ENCODE data around the gene CDKAL1.

Gene CDKAL1

GRCh38 chr6:21103626-21104224 is 569.5 kb downstream of the CDKAL1 start:
- no peaks in the 10 kb centered on the region for H3K79me2 ChIP-seq (ENCODE audit: insufficient read depth, low read length)
- no peaks in the 10 kb centered on the region for H3K36me3 ChIP-seq (ENCODE audit: insufficient read depth, low read length)
- H3K9me3 ChIP-seq (ENCODE audit: insufficient read depth, low read depth, low read length), result no peaks in the 10 kb centered on the region
- H4K20me1 ChIP-seq (ENCODE audit: insufficient read depth, low read length, poor library complexity, severe bottlenecking), result no peaks in the 10 kb centered on the region
- H3K9ac ChIP-seq (ENCODE audit: low read depth, low read length, poor library complexity, severe bottlenecking), result no peak overlapping the region
- H3K4me1 ChIP-seq (ENCODE audit: insufficient read depth, low read length, poor library complexity, severe bottlenecking), result peaks cover 35% of the 10 kb centered on the region
- no peak overlapping the region for H3K4me3 ChIP-seq (ENCODE audit: low read length, poor library complexity, severe bottlenecking)
- no peak overlapping the region for H3K4me2 ChIP-seq (ENCODE audit: low read depth, low read length, poor library complexity, severe bottlenecking)
- H3F3A ChIP-seq (ENCODE audit: low read depth), result no peaks in the 10 kb centered on the region
- no peaks in the 10 kb centered on the region for H3K27me3 ChIP-seq (ENCODE audit: insufficient read depth, low read length, poor library complexity, severe bottlenecking)
- TF ChIP-seq EZH2phosphoT487 (IDR thresholded peaks at IDR 0.05; ENCODE audit: borderline replicate concordance), result no peak
- H3K9me2 ChIP-seq (replicated peaks; ENCODE audit: low read depth, low read length), result no peaks in the 10 kb centered on the region
- H2AFZ ChIP-seq (ENCODE audit: low read length), result no peak overlapping the region

GRCh38 chr6:21104288-21104687 is 570.0 kb downstream of the CDKAL1 start:
- no peak overlapping the region for H2AFZ ChIP-seq (ENCODE audit: low read length)
- no peaks in the 10 kb centered on the region for H3K9me2 ChIP-seq (replicated peaks; ENCODE audit: low read depth, low read length)
- no peak overlapping the region for H3K9ac ChIP-seq (ENCODE audit: low read depth, low read length, poor library complexity, severe bottlenecking)
- TF ChIP-seq CTCF (conservative IDR thresholded peaks at IDR 0.05; ENCODE audit: low read length), result no peak
- no peak for TF ChIP-seq EZH2phosphoT487 (IDR thresholded peaks at IDR 0.05; ENCODE audit: borderline replicate concordance)
- H3K4me2 ChIP-seq (ENCODE audit: low read depth, low read length, poor library complexity, severe bottlenecking), result no peak overlapping the region
- no peaks in the 10 kb centered on the region for H3K27me3 ChIP-seq (ENCODE audit: insufficient read depth, low read length, poor library complexity, severe bottlenecking)
- H3K79me2 ChIP-seq (ENCODE audit: insufficient read depth, low read length), result no peaks in the 10 kb centered on the region
- no peak overlapping the region for H3K4me3 ChIP-seq (ENCODE audit: low read length, poor library complexity, severe bottlenecking)
- no peaks in the 10 kb centered on the region for H4K20me1 ChIP-seq (ENCODE audit: insufficient read depth, low read length, poor library complexity, severe bottlenecking)
- no peaks in the 10 kb centered on the region for H3F3A ChIP-seq (ENCODE audit: low read depth)
- H3K4me1 ChIP-seq (ENCODE audit: insufficient read depth, low read length, poor library complexity, severe bottlenecking), result peaks cover 41% of the 10 kb centered on the region
- H3K9me3 ChIP-seq (ENCODE audit: insufficient read depth, low read depth, low read length), result no peaks in the 10 kb centered on the region
- no peaks in the 10 kb centered on the region for H3K36me3 ChIP-seq (ENCODE audit: insufficient read depth, low read length)

GRCh38 chr6:21107796-21108195 is 573.5 kb downstream of the CDKAL1 start:
- H3F3A ChIP-seq (ENCODE audit: low read depth), result no peaks in the 10 kb centered on the region
- H3K4me1 ChIP-seq (ENCODE audit: insufficient read depth, low read length, poor library complexity, severe bottlenecking), result peaks cover 34% of the 10 kb centered on the region
- H3K79me2 ChIP-seq (ENCODE audit: insufficient read depth, low read length), result no peaks in the 10 kb centered on the region
- no peak overlapping the region for H3K9ac ChIP-seq (ENCODE audit: low read depth, low read length, poor library complexity, severe bottlenecking)
- H3K4me2 ChIP-seq (ENCODE audit: low read depth, low read length, poor library complexity, severe bottlenecking), result no peak overlapping the region
- H3K27me3 ChIP-seq (ENCODE audit: insufficient read depth, low read length, poor library complexity, severe bottlenecking), result no peaks in the 10 kb centered on the region
- H3K9me2 ChIP-seq (replicated peaks; ENCODE audit: low read depth, low read length), result no peaks in the 10 kb centered on the region
- H3K4me3 ChIP-seq (ENCODE audit: low read length, poor library complexity, severe bottlenecking), result no peak overlapping the region
- no peaks in the 10 kb centered on the region for H3K36me3 ChIP-seq (ENCODE audit: insufficient read depth, low read length)
- no peak overlapping the region for H2AFZ ChIP-seq (ENCODE audit: low read length)
- TF ChIP-seq CTCF (conservative IDR thresholded peaks at IDR 0.05; ENCODE audit: low read length), result no peak
- no peak for TF ChIP-seq EZH2phosphoT487 (IDR thresholded peaks at IDR 0.05; ENCODE audit: borderline replicate concordance)
- H4K20me1 ChIP-seq (ENCODE audit: insufficient read depth, low read length, poor library complexity, severe bottlenecking), result no peaks in the 10 kb centered on the region
- no peaks in the 10 kb centered on the region for H3K9me3 ChIP-seq (ENCODE audit: insufficient read depth, low read depth, low read length)
